HEK293T (cell line): Measurements from ENCODE around the gene OR5A2.
A peak's percentile ranks its signal among the peaks of the same experiment; 100 is the strongest.
"Not testable (repeated sequence)": the region's sequence is repeated elsewhere in the genome, so short reads cannot be mapped to it uniquely, and the experiment has no call there.

Experiments used
- CTCF ChIA-PET: fragments of 350-600 bp; formaldehyde crosslinking; extraction: SDS; loops from one replicate; lab custom pipeline; 2021; ENCODE audit warnings: antibody characterized with exemption, inconsistent platforms; lab: Yijun Ruan, JAX
- POLR2A ChIA-PET: fragments of 350-600 bp; formaldehyde crosslinking; extraction: SDS; loops from one replicate; lab custom pipeline; 2020; ENCODE audit warnings: antibody characterized with exemption, inconsistent platforms; lab: Yijun Ruan, JAX
- DNase-seq: peaks from one replicate; pipeline ENCODE4 v3.0.0; 2012; ENCODE audit warnings: mixed read lengths; ENCODE audit errors: extremely low spot score
- ARNT ChIP-seq: fragments of 450-650 bp; IDR thresholded peaks from 2 replicates; pipeline ENCODE4 v1.6.1; 2017; ENCODE audit warnings: mild to moderate bottlenecking
- BHLHE40 ChIP-seq: fragments of 450-650 bp; IDR thresholded peaks from 2 replicates; pipeline ENCODE4 v1.6.1; 2016; ENCODE audit warnings: mild to moderate bottlenecking, moderate library complexity, borderline replicate concordance
- CTBP1 ChIP-seq: fragments of 450-650 bp; IDR thresholded peaks from 2 replicates; pipeline ENCODE4 v1.6.1; 2016; ENCODE audit warnings: borderline replicate concordance
- ELF4 ChIP-seq: fragments of 450-650 bp; IDR thresholded peaks from 2 replicates; pipeline ENCODE4 v1.6.1; 2017; ENCODE audit warnings: antibody characterized with exemption
- FOXA1 ChIP-seq: fragments of 450-650 bp; IDR thresholded peaks from 2 replicates; pipeline ENCODE4 v1.6.1; 2016; ENCODE audit warnings: mild to moderate bottlenecking
- FOXK2 ChIP-seq: fragments of 450-650 bp; IDR thresholded peaks from 2 replicates; pipeline ENCODE4 v1.6.1; 2016; ENCODE audit warnings: mild to moderate bottlenecking
- FOXM1 ChIP-seq: fragments of 450-650 bp; IDR thresholded peaks from 2 replicates; pipeline ENCODE4 v1.6.1; 2017; ENCODE audit warnings: mild to moderate bottlenecking, borderline replicate concordance
- HDGF ChIP-seq: fragments of 450-650 bp; IDR thresholded peaks from 2 replicates; pipeline ENCODE4 v1.6.1; 2017; ENCODE audit warnings: antibody characterized with exemption, borderline replicate concordance
- L3MBTL2 ChIP-seq: fragments of 450-650 bp; conservative IDR thresholded peaks from 2 replicates; pipeline ENCODE4 v1.6.1; 2016; ENCODE audit warnings: mild to moderate bottlenecking
- LEF1 ChIP-seq: fragments of 450-650 bp; IDR thresholded peaks from 2 replicates; pipeline ENCODE4 v1.6.1; 2017; ENCODE audit warnings: mild to moderate bottlenecking, borderline replicate concordance
- NFRKB ChIP-seq: fragments of 450-650 bp; IDR thresholded peaks from 2 replicates; pipeline ENCODE4 v1.6.1; 2016; ENCODE audit warnings: mild to moderate bottlenecking, moderate library complexity
- SP1 ChIP-seq: fragments of 450-650 bp; IDR thresholded peaks from 2 replicates; pipeline ENCODE4 v1.6.1; 2017
- SUZ12 ChIP-seq: fragments of 450-650 bp; IDR thresholded peaks from 2 replicates; pipeline ENCODE4 v1.6.1; 2016; ENCODE audit warnings: mild to moderate bottlenecking
- TARDBP ChIP-seq: fragments of 450-650 bp; IDR thresholded peaks from 2 replicates; pipeline ENCODE4 v1.6.1; 2016
- ZNF384 ChIP-seq: fragments of 450-650 bp; IDR thresholded peaks from 2 replicates; pipeline ENCODE4 v1.6.1; 2016
- TF ChIP-seq, protein P1 (sequence below): fragments of 450-650 bp; IDR thresholded peaks from 2 replicates; pipeline ENCODE4 v1.6.1; 2016

OR5A2 gene

GRCh38 chr11:59448484-59448883 is 22.3 kb upstream of the OR5A2 start:
- no peak for DNase-seq
- POLR2A ChIA-PET, result no interaction called here
- CTCF ChIA-PET, result no interaction called here

DNA sequence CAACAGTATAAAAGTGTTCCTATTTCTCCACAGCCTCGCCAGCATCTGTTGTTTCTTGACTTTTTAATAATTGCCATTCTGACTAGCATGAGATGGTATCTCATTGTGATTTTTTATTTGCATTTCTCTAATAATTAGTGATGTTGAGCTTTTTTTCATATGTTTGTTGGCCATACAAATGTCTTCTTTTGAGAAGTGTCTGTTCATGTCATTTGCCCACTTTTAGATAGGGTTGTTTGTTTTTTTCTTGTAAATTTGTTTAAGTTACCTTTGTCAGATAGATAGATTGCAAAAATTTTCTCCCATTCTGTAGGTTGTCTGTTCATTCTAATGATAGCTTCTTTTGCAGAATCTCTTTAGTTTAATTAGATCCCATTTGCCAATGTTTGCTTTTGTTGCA is 19.4 kb upstream of the OR5A2 start:
- CTCF ChIA-PET, POLR2A ChIA-PET, DNase-seq: not testable (repeated sequence)

More at GRCh38 chr11:59448484-59448883, 22.3 kb upstream of the OR5A2 start:
- TF ChIP-seq CTBP1 (no peak), SUZ12 (no peak), FOXK2 (no peak), BHLHE40 (no peak), HDGF (no peak), ELF4 (no peak), LEF1 (no peak), NFRKB (no peak), TARDBP (no peak), FOXM1 (no peak), L3MBTL2 (no peak), ARNT (no peak), ZNF384 (no peak), FOXA1 (no peak), SP1 (no peak)
- TF ChIP-seq, protein P1, sequence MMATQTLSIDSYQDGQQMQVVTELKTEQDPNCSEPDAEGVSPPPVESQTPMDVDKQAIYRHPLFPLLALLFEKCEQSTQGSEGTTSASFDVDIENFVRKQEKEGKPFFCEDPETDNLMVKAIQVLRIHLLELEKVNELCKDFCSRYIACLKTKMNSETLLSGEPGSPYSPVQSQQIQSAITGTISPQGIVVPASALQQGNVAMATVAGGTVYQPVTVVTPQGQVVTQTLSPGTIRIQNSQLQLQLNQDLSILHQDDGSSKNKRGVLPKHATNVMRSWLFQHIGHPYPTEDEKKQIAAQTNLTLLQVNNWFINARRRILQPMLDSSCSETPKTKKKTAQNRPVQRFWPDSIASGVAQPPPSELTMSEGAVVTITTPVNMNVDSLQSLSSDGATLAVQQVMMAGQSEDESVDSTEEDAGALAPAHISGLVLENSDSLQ, result no peak

DNA sequence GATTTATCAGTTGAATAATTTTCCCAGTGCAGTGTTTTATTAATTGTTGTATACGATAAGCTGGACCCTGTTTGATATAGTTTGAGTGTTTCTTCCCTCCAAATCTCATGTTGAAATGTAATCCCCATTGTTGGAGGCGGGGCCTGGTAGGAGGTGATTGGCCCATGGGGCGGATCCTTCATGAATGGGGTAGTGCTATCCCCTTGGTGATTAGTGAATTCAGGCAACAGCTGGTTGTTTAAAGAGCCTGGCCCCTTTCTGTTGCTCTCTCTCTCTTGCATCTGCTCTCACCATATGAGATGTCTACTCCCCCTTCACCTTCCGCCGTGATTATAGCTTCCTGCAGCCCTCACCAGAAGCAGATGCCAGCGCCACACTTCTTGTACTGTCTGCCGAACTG is 11.6 kb upstream of the OR5A2 start:
- CTCF ChIA-PET, result no interaction called here
- POLR2A ChIA-PET, result no interaction called here
- no peak for TF ChIP-seq SUZ12
- TF ChIP-seq HDGF, result no peak
- no peak for TF ChIP-seq ZNF384
- no peak for TF ChIP-seq L3MBTL2
- TF ChIP-seq NFRKB, result no peak
- TF ChIP-seq FOXK2, result no peak
- TF ChIP-seq ELF4, result no peak
- TF ChIP-seq SP1, result no peak
- no peak for TF ChIP-seq FOXA1
- TF ChIP-seq ARNT, result no peak

DNA sequence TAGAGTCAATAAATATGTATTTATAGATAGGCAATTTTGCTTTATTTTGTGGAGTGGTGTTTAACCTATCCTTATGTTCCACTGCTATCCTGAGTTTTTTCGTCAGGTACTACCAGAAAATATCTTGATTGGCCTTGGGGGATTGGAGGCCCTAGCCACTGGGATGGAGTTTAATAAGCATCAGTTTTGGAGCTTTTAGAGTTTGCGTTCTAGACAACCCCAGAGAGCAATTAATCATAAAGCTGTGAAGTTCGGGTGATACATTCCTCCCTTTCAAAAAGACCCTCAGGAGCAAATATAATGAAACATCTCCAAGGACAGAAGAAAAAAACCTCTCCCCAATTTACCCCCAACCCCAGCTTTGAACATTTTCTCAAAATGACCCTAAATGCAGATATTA is 10.0 kb upstream of the OR5A2 start, which contains the start of gene OR5A1:
Gene OR5A1, plus strand, starts transcription at position 301 of the 400 bp plus-strand sequence. CDS start 6,700 bp downstream, outside the sequence.
- TF ChIP-seq ELF4, result no peak
- TF ChIP-seq LEF1, result no peak
- no peak for TF ChIP-seq CTBP1
- TF ChIP-seq TARDBP, result no peak
- no peak for TF ChIP-seq NFRKB
- no peak for TF ChIP-seq ZNF384
- no peak for TF ChIP-seq ARNT
- TF ChIP-seq BHLHE40, result no peak
- no peak for TF ChIP-seq L3MBTL2
- TF ChIP-seq SP1, result no peak
- TF ChIP-seq SUZ12, result no peak
- TF ChIP-seq FOXM1, result no peak
- no peak for TF ChIP-seq HDGF
- TF ChIP-seq FOXK2, result no peak
- no peak for DNase-seq
- ChIA-PET CTCF (no interaction called here), POLR2A (no interaction called here)

More for the DNA sequence above, 11.6 kb upstream of the OR5A2 start:
- no peak for DNase-seq

DNA sequence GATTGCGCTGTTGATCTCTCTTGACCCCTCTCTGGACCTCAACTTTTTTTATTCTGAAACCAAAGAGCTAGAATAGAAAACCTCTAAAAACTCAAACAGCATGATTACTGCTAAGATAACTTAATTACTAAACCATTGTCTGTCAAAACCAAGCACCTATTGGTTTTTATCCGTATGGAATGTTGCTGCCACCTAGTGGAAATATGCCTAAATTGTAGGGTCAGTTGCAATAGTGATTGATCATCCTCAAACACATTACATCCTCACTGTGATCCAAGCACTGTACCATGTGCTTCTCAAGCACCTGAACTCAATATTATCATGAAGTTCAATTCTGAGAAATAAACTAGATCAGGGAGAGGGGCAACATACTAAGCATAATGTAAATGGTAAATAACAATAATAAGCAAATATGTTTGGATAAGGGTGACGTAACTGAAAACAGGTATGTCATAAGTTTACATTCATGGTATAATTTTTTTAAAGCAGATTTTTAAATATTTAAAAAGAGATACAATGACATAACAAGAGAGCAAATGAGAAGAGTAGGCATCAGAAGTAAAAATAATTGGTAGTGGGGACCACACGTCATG is 3.8 kb upstream of the OR5A2 start:
- ChIA-PET POLR2A (no interaction called here), CTCF (no interaction called here)
- peak; percentile 55 for DNase-seq
- no peak for TF ChIP-seq L3MBTL2
- TF ChIP-seq, protein P1, result peak; percentile 50; the same call in 1 of the 2 replicates

DNA sequence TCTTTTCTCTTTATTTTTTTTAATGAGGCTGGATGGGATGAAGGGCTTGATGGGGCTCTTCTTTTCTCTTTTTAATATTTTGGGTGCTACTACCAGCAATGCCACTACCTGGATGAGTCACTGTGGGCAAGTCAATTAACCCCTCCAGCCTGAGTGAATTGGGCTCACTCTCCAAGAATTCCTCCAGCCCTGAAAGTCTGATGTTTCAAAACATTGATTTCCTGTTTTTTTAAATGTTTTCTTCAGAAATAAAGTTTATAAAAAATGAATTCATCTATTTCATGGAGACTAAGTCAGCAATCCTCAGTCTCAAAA is 812 bp upstream of the OR5A2 start:
- DNase-seq, result no peak
- ChIA-PET CTCF (no interaction called here), POLR2A (no interaction called here)
- TF ChIP-seq SUZ12 (no peak), FOXK2 (no peak), FOXM1 (no peak), ARNT (no peak), FOXA1 (no peak), SP1 (no peak), HDGF (no peak), ZNF384 (no peak), TARDBP (no peak), LEF1 (no peak), BHLHE40 (no peak)

DNA sequence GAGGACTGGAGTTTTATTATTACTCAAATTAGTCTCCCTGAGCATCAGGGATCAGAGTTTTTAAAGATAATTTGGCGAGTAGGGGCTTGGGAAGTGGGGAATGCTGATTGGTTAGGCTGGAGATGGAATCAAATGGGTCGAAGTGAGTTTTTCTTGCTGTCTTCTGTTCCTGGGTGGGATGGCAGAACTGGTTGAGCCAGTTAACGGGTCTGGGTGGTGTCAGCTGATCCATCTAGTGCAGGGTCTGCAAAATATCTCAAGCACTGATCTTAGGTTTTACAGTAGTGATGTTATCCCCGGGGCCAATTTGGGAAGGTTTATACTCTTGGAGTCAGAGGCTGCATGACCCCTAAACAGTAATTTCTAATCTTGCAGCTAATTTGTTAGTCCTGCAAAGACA is 1.1 kb downstream of the OR5A2 start:
- POLR2A ChIA-PET, result no interaction called here
- TF ChIP-seq SUZ12 (no peak), TARDBP (no peak)
- CTCF ChIA-PET, result no interaction called here
- no peak for DNase-seq

- ChIA-PET POLR2A (no interaction called here), CTCF (no interaction called here)
- DNase-seq, result no peak
- TF ChIP-seq FOXM1 (no peak), SP1 (no peak), HDGF (no peak), LEF1 (no peak), CTBP1 (no peak), ARNT (no peak), FOXA1 (no peak), ZNF384 (no peak), BHLHE40 (no peak), SUZ12 (no peak)
- TF ChIP-seq, protein P1, result no peak
Measured at GRCh38 chr11:59423835-59424234, 2.4 kb downstream of the OR5A2 start.
